ENCODE results near the gene CA12. TPM values are rescaled to one million over a fixed set of nuclear protein-coding genes. Genes with fewer than 3 reads are reported as not detected.

Gene CA12
- total and polyA plus RNA-seq, 2 of the 8 experiments (the other 6 are each of a cell fraction or from before 2014, with no cell fraction given) = 4.7 to 4.9 TPM

DNA sequence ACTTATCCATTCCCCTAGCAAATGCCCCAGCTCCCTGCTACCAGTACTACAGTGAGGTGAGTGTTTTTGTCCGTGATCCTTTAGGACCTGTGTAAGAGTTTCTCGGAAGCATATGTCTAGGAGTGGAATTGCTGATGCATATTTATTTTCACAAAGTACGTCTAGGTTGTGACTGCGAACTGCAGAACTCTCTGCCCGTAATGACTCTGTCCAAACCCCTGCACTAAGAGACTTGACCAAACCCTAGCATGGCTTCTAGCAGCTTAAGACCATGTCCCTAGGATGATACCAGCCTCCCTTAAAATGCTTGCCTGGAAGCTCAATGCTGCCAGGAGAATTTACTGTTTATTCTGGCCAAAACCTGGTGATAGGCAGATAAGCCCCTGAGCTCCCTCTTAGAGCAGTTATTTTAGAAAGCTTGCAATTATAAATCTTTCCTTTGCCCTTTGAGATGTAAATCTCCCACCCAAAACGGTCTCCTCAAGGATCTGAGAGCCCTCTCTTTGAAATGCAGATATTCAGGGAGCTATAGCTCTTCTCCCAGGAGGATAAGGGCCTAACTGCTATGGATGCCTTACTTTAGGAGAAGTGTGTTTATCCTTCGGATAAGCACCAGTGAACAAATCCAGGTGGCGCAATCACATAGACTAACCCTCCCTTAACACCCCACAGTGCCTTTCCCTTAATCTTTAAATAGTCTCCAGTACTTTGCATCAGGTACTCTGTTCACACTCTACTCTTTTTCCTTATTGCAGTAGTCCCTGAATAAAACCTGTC is 14.7 kb upstream of the CA12 start (continued):
- TF ChIP-seq, protein P1, sequence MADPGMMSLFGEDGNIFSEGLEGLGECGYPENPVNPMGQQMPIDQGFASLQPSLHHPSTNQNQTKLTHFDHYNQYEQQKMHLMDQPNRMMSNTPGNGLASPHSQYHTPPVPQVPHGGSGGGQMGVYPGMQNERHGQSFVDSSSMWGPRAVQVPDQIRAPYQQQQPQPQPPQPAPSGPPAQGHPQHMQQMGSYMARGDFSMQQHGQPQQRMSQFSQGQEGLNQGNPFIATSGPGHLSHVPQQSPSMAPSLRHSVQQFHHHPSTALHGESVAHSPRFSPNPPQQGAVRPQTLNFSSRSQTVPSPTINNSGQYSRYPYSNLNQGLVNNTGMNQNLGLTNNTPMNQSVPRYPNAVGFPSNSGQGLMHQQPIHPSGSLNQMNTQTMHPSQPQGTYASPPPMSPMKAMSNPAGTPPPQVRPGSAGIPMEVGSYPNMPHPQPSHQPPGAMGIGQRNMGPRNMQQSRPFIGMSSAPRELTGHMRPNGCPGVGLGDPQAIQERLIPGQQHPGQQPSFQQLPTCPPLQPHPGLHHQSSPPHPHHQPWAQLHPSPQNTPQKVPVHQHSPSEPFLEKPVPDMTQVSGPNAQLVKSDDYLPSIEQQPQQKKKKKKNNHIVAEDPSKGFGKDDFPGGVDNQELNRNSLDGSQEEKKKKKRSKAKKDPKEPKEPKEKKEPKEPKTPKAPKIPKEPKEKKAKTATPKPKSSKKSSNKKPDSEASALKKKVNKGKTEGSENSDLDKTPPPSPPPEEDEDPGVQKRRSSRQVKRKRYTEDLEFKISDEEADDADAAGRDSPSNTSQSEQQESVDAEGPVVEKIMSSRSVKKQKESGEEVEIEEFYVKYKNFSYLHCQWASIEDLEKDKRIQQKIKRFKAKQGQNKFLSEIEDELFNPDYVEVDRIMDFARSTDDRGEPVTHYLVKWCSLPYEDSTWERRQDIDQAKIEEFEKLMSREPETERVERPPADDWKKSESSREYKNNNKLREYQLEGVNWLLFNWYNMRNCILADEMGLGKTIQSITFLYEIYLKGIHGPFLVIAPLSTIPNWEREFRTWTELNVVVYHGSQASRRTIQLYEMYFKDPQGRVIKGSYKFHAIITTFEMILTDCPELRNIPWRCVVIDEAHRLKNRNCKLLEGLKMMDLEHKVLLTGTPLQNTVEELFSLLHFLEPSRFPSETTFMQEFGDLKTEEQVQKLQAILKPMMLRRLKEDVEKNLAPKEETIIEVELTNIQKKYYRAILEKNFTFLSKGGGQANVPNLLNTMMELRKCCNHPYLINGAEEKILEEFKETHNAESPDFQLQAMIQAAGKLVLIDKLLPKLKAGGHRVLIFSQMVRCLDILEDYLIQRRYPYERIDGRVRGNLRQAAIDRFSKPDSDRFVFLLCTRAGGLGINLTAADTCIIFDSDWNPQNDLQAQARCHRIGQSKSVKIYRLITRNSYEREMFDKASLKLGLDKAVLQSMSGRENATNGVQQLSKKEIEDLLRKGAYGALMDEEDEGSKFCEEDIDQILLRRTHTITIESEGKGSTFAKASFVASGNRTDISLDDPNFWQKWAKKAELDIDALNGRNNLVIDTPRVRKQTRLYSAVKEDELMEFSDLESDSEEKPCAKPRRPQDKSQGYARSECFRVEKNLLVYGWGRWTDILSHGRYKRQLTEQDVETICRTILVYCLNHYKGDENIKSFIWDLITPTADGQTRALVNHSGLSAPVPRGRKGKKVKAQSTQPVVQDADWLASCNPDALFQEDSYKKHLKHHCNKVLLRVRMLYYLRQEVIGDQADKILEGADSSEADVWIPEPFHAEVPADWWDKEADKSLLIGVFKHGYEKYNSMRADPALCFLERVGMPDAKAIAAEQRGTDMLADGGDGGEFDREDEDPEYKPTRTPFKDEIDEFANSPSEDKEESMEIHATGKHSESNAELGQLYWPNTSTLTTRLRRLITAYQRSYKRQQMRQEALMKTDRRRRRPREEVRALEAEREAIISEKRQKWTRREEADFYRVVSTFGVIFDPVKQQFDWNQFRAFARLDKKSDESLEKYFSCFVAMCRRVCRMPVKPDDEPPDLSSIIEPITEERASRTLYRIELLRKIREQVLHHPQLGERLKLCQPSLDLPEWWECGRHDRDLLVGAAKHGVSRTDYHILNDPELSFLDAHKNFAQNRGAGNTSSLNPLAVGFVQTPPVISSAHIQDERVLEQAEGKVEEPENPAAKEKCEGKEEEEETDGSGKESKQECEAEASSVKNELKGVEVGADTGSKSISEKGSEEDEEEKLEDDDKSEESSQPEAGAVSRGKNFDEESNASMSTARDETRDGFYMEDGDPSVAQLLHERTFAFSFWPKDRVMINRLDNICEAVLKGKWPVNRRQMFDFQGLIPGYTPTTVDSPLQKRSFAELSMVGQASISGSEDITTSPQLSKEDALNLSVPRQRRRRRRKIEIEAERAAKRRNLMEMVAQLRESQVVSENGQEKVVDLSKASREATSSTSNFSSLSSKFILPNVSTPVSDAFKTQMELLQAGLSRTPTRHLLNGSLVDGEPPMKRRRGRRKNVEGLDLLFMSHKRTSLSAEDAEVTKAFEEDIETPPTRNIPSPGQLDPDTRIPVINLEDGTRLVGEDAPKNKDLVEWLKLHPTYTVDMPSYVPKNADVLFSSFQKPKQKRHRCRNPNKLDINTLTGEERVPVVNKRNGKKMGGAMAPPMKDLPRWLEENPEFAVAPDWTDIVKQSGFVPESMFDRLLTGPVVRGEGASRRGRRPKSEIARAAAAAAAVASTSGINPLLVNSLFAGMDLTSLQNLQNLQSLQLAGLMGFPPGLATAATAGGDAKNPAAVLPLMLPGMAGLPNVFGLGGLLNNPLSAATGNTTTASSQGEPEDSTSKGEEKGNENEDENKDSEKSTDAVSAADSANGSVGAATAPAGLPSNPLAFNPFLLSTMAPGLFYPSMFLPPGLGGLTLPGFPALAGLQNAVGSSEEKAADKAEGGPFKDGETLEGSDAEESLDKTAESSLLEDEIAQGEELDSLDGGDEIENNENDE (IDR thresholded peaks at IDR 0.05; ENCODE audit: insufficient replicate concordance, low read length) = no peak
- TF ChIP-seq TCF12 (IDR thresholded peaks at IDR 0.05; ENCODE audit: low read depth, low read length) (no peak), TBP (IDR thresholded peaks at IDR 0.05; ENCODE audit: low read depth, low read length) (no peak), CHD2 (IDR thresholded peaks at IDR 0.05; ENCODE audit: low read length) (no peak), CTBP2 (IDR thresholded peaks at IDR 0.05; ENCODE audit: borderline replicate concordance, insufficient read depth, insufficient read length, low read length) (no peak)
